HG03571 (cell line): ENCODE data around the gene IVD.

Experiments used
- ATAC-seq: cut with Tn5 transposase; IDR thresholded peaks from one replicate; pipeline ENCODE4 v1.9.1; 2021; ENCODE audit not compliant: unreplicated experiment

IVD gene

GRCh38 chr15:40413036-40413435 lies 7.4 kb downstream of the IVD start:
- no peak for ATAC-seq

- ATAC-seq: no peak
Observed at GRCh38 chr15:40414816-40415215, 9.2 kb downstream of the IVD start.

GRCh38 chr15:40415226-40415625 lies 9.6 kb downstream of the IVD start:
- no peak for ATAC-seq

GRCh38 chr15:40416056-40416455 lies 10.5 kb downstream of the IVD start:
- ATAC-seq: no peak

- ATAC-seq: no peak
Observed at GRCh38 chr15:40418126-40418525, 12.5 kb downstream of the IVD start.

GRCh38 chr15:40420071-40420713 lies 14.6 kb downstream of the IVD start:
- no peak for ATAC-seq

- no peak for ATAC-seq
Observed at GRCh38 chr15:40420793-40421192, 15.2 kb downstream of the IVD start.

- peak; percentile 65 for ATAC-seq
Observed at GRCh38 chr15:40421246-40422157, 15.9 kb downstream of the IVD start.

GRCh38 chr15:40424483-40425115 lies 19.0 kb downstream of the IVD start:
- no peak for ATAC-seq

- ATAC-seq: no peak
Observed at GRCh38 chr15:40425681-40426080, 20.1 kb downstream of the IVD start.

- ATAC-seq: no peak
Observed at GRCh38 chr15:40427188-40427587, 21.6 kb downstream of the IVD start.

- ATAC-seq: no peak
Observed at GRCh38 chr15:40428185-40428584, 22.6 kb downstream of the IVD start.

- no peak for ATAC-seq
Observed at GRCh38 chr15:40429068-40429710, 23.6 kb downstream of the IVD start.

GRCh38 chr15:40430271-40430805 lies 24.7 kb downstream of the IVD start:
- no peak for ATAC-seq

GRCh38 chr15:40435023-40435709 lies 29.6 kb downstream of the IVD start:
- no peak for ATAC-seq

GRCh38 chr15:40435710-40436089 lies 30.1 kb downstream of the IVD start:
- ATAC-seq: no peak

- no peak for ATAC-seq
Observed at GRCh38 chr15:40436116-40436891, 30.7 kb downstream of the IVD start.

- ATAC-seq: no peak
Observed at GRCh38 chr15:40436892-40437751, 31.5 kb downstream of the IVD start.
